Measurements from ENCODE around the gene PLOD3. TPM values are rescaled to one million over a fixed set of nuclear protein-coding genes. Genes with fewer than 3 reads are reported as not detected.

PLOD3 gene
- total and polyA plus RNA-seq, 9 of the 15 experiments (the other 6 are each of a cell fraction or from before 2014, with no cell fraction given), result 2.8 to 101 (median 30.9) TPM

DNA sequence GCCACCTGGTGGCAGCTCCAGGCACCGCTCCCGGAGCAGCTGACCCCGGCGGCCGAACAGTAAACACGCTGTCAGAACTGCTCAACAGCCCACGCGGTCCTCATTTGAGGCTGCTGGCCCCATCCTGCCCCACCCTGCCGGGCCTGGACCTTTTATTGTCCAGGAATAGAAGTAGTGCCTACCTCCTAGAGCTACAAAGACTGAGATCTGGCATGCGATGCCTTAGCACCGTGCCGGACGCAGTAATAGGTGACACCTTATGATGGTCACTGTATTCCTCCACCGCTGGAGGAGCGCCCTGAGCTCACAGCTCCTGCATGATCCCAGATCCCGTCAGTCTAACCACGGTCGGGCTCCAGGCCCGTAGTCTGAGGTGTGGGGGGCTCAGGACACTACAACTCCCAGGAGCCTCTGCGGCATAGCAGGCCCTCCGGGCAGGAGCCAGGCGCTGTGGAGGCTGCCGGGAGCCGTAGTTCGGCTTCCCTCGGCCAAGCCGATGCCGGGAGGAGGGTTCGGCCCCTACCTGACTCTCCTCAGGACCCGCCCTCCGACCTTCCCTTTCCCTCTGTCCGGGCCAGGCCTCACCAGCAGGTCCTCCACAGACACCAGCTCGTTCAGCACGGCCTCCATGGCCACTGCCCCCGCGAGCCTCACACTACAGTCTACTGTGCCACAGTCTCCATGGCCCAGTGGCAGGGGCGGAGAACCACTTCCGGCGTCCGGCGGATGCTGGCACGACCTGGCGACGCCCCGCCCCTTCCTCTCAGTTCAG is 27.2 kb upstream of the PLOD3 start, which contains the start of gene FIS1 (continued):
- TF ChIP-seq, protein P1, sequence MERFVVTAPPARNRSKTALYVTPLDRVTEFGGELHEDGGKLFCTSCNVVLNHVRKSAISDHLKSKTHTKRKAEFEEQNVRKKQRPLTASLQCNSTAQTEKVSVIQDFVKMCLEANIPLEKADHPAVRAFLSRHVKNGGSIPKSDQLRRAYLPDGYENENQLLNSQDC (CRISPR knock-in tag; IDR thresholded peaks at IDR 0.05), result no peak
- no peak for TF ChIP-seq MAFF (IDR thresholded peaks at IDR 0.05; ENCODE audit: low read length)
- no peak for TF ChIP-seq TCFL5 (CRISPR knock-in tag; conservative IDR thresholded peaks at IDR 0.05)
- TF ChIP-seq ZSCAN32 (CRISPR knock-in tag; IDR thresholded peaks at IDR 0.05), result no peak
- no peak for TF ChIP-seq KAT2B (IDR thresholded peaks at IDR 0.05; ENCODE audit: low read depth, low read length)
- TF ChIP-seq, protein P2, sequence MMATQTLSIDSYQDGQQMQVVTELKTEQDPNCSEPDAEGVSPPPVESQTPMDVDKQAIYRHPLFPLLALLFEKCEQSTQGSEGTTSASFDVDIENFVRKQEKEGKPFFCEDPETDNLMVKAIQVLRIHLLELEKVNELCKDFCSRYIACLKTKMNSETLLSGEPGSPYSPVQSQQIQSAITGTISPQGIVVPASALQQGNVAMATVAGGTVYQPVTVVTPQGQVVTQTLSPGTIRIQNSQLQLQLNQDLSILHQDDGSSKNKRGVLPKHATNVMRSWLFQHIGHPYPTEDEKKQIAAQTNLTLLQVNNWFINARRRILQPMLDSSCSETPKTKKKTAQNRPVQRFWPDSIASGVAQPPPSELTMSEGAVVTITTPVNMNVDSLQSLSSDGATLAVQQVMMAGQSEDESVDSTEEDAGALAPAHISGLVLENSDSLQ (IDR thresholded peaks at IDR 0.05), result peak; percentile 49; the same call in 1 of the 2 replicates
- TF ChIP-seq KAT7 (CRISPR knock-in tag; IDR thresholded peaks at IDR 0.05; ENCODE audit: borderline replicate concordance), result no peak; the same call in 1 of the 2 replicates
- TF ChIP-seq EGR1 (conservative IDR thresholded peaks at IDR 0.05), result peak; percentile 64
- no peak for TF ChIP-seq GTF2E2 (tag; IDR thresholded peaks at IDR 0.05)
- no peak for TF ChIP-seq MCM3 (IDR thresholded peaks at IDR 0.05)
- TF ChIP-seq KDM5B (IDR thresholded peaks at IDR 0.05; ENCODE audit: insufficient replicate concordance, low read depth, low read length), result peak; percentile 75
- peak; percentile 18 for TF ChIP-seq JUND (IDR thresholded peaks at IDR 0.05; ENCODE audit: borderline replicate concordance, low read depth, low read length)
- TF ChIP-seq JUND (tag; IDR thresholded peaks at IDR 0.05; ENCODE audit: borderline replicate concordance, low read depth, low read length), result peak; percentile 42; the same call in 2 of the 3 replicates
- peak; percentile 15; the same call in 1 of the 2 replicates for TF ChIP-seq TEAD4 (IDR thresholded peaks at IDR 0.05; ENCODE audit: low read length)
- TF ChIP-seq TEAD4 (CRISPR knock-in tag; IDR thresholded peaks at IDR 0.05; ENCODE audit: borderline replicate concordance), result no peak
- no peak for TF ChIP-seq MTF1 (CRISPR knock-in tag; IDR thresholded peaks at IDR 0.05; ENCODE audit: borderline replicate concordance)
- TF ChIP-seq, protein P3, sequence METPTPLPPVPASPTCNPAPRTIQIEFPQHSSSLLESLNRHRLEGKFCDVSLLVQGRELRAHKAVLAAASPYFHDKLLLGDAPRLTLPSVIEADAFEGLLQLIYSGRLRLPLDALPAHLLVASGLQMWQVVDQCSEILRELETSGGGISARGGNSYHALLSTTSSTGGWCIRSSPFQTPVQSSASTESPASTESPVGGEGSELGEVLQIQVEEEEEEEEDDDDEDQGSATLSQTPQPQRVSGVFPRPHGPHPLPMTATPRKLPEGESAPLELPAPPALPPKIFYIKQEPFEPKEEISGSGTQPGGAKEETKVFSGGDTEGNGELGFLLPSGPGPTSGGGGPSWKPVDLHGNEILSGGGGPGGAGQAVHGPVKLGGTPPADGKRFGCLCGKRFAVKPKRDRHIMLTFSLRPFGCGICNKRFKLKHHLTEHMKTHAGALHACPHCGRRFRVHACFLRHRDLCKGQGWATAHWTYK (CRISPR knock-in tag; IDR thresholded peaks at IDR 0.05), result peak; percentile 76
- TF ChIP-seq, protein P4, sequence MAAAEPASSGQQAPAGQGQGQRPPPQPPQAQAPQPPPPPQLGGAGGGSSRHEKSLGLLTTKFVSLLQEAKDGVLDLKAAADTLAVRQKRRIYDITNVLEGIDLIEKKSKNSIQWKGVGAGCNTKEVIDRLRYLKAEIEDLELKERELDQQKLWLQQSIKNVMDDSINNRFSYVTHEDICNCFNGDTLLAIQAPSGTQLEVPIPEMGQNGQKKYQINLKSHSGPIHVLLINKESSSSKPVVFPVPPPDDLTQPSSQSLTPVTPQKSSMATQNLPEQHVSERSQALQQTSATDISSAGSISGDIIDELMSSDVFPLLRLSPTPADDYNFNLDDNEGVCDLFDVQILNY (CRISPR knock-in tag; IDR thresholded peaks at IDR 0.05), result no peak
- peak; percentile 46; the same call in 1 of the 2 replicates for TF ChIP-seq JUN (IDR thresholded peaks at IDR 0.05; ENCODE audit: borderline replicate concordance, low read depth, low read length)
- peak; percentile 31; the same call in 1 of the 2 replicates for TF ChIP-seq JUN (CRISPR knock-in tag; IDR thresholded peaks at IDR 0.05; ENCODE audit: borderline replicate concordance)
- no peak for TF ChIP-seq TAF9B (IDR thresholded peaks at IDR 0.05; ENCODE audit: partially characterized antibody)
- no peak for TF ChIP-seq ESRRB (CRISPR knock-in tag; IDR thresholded peaks at IDR 0.05; ENCODE audit: borderline replicate concordance)
- no peak for TF ChIP-seq ZNF165 (CRISPR knock-in tag; IDR thresholded peaks at IDR 0.05; ENCODE audit: borderline replicate concordance)
- peak; percentile 74 for TF ChIP-seq CBFB (CRISPR knock-in tag; IDR thresholded peaks at IDR 0.05)
- no peak for TF ChIP-seq IRF2 (CRISPR knock-in tag; IDR thresholded peaks at IDR 0.05)

All from K562 (cell line).